PC-9 (cell line): ENCODE results near the gene SHISA6. TPM values are rescaled to one million over a fixed set of nuclear protein-coding genes. Genes with fewer than 3 reads are reported as not detected.

Source experiments
- BruUV-seq: library from RNA; stranded (reverse); fragments of 400-500 nt; replicated peaks from 2 replicates; lab custom pipeline; 2021; lab: Mats Ljungman, UMichigan
- CTCF ChIA-PET: fragments of 300-600 bp; sonication (Branson Sonifier 250); formaldehyde crosslinking; loops from one replicate; lab custom pipeline; 2022; ENCODE audit warnings: antibody characterized with exemption; lab: Charles Lee
- POLR2A ChIA-PET: fragments of 300-600 bp; sonication (Branson Sonifier 250); formaldehyde crosslinking; loops from one replicate; lab custom pipeline; 2022; ENCODE audit warnings: antibody characterized with exemption; ENCODE audit not compliant: unreplicated experiment; lab: Charles Lee
- DNase-seq, 2 experiments: peaks; one replicate each; pipeline versions ENCODE4 v3.0.0 to v3.0.0-alpha.2; 2015 to 2022; ENCODE audit warnings: mixed read lengths in 1 of 2
- H2AFZ ChIP-seq: fragments of 200-600 bp; sonication (generic); 2 replicates; pipeline ENCODE4 v1.8.1; 2017; ENCODE audit warnings: antibody characterized with exemption
- H3F3A ChIP-seq: fragments of 200-600 bp; sonication (generic); 2 replicates; pipeline ENCODE4 v1.8.1; 2017; ENCODE audit warnings: antibody characterized with exemption, mild to moderate bottlenecking, low read depth; ENCODE audit not compliant: insufficient read depth
- H3K27ac ChIP-seq: fragments of 200-600 bp; sonication (generic); 2 replicates; pipeline ENCODE4 v1.6.1; 2016; ENCODE audit warnings: mixed run types
- H3K27me3 ChIP-seq: fragments of 200-600 bp; sonication (generic); 2 replicates; pipeline ENCODE4 v1.6.1; 2016; ENCODE audit warnings: low read depth, mixed run types; ENCODE audit not compliant: insufficient read depth
- H3K36me3 ChIP-seq: fragments of 200-600 bp; sonication (generic); 2 replicates; pipeline ENCODE4 v1.6.1; 2016; ENCODE audit warnings: low read depth, mixed run types
- H3K4me1 ChIP-seq: fragments of 200-600 bp; sonication (generic); replicated peaks from 2 replicates; pipeline ENCODE4 v1.6.1; 2016; ENCODE audit warnings: mixed run types; ENCODE audit not compliant: insufficient read depth
- H3K4me2 ChIP-seq: fragments of 200-600 bp; sonication (generic); 2 replicates; pipeline ENCODE4 v1.6.1; 2017; ENCODE audit warnings: mixed run types
- H3K4me3 ChIP-seq: fragments of 200-600 bp; sonication (generic); 2 replicates; pipeline ENCODE4 v1.6.1; 2016; ENCODE audit warnings: mixed run types
- H3K79me2 ChIP-seq: fragments of 200-600 bp; sonication (generic); 2 replicates; pipeline ENCODE4 v1.6.1; 2017; ENCODE audit warnings: low read depth, mixed run types
- H3K9me2 ChIP-seq: fragments of 200-600 bp; sonication (generic); 2 replicates; pipeline ENCODE4 v1.8.1; 2017; ENCODE audit warnings: mild to moderate bottlenecking; ENCODE audit not compliant: insufficient read depth
- H3K9me3 ChIP-seq: fragments of 200-600 bp; sonication (generic); 2 replicates; pipeline ENCODE4 v1.8.1; 2016; ENCODE audit warnings: low read depth; ENCODE audit not compliant: insufficient read depth
- H4K20me1 ChIP-seq: fragments of 200-600 bp; sonication (generic); 2 replicates; pipeline ENCODE4 v1.8.1; 2017; ENCODE audit not compliant: insufficient read depth
- EZH2 ChIP-seq: fragments of 200-600 bp; sonication (generic); IDR thresholded peaks from 2 replicates; pipeline ENCODE4 v1.8.0; 2017; ENCODE audit warnings: antibody characterized with exemption, low read depth
- intact Hi-C: fragments of 100-400 bp; cut with micrococcal nuclease; formaldehyde crosslinking; loops from one replicate; pipeline ENCODE4 v1.10.0; 2022; ENCODE audit not compliant: unreplicated experiment
- total RNA-seq: library from RNA; stranded (reverse); gene quantifications from 2 replicates; pipeline ENCODE4 v1.2.3, GENCODE V29; 2021
- TF ChIP-seq, protein P1 (sequence below): fragments of 200-600 bp; sonication (generic); conservative IDR thresholded peaks from 2 replicates; pipeline ENCODE4 v1.6.1; 2017; ENCODE audit warnings: mixed run types, antibody characterized with exemption, mild to moderate bottlenecking, moderate library complexity

The SHISA6 gene
- total RNA-seq, 1 experiment from 2014 or later = not detected

DNA sequence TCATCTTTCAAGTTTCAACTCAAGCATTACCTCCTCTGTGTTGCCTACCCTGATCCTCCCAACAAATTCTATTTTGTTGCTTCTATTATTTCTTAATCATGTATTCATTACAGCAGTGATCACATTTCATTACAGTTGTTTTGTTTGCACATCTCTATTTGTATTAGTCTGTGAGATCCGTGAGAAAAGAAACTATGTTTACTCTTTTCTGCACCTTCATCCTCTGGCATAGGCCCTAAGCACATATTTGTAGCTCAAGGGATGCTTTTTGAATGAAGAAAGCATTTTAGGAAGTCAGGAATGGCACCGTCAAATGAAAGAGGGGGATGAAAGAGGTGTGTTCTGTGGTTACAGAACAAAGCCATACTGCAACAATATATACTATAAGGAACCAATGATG lies 110.5 kb downstream of the SHISA6 start:
- H3K4me2 ChIP-seq = no peak overlapping the region
- no peaks in the 10 kb centered on the region for H3K9me3 ChIP-seq
- H3K27ac ChIP-seq = no peak overlapping the region
- BruUV-seq = no TSS peak
- no peaks in the 10 kb centered on the region for H3K36me3 ChIP-seq
- TF ChIP-seq, protein P1, sequence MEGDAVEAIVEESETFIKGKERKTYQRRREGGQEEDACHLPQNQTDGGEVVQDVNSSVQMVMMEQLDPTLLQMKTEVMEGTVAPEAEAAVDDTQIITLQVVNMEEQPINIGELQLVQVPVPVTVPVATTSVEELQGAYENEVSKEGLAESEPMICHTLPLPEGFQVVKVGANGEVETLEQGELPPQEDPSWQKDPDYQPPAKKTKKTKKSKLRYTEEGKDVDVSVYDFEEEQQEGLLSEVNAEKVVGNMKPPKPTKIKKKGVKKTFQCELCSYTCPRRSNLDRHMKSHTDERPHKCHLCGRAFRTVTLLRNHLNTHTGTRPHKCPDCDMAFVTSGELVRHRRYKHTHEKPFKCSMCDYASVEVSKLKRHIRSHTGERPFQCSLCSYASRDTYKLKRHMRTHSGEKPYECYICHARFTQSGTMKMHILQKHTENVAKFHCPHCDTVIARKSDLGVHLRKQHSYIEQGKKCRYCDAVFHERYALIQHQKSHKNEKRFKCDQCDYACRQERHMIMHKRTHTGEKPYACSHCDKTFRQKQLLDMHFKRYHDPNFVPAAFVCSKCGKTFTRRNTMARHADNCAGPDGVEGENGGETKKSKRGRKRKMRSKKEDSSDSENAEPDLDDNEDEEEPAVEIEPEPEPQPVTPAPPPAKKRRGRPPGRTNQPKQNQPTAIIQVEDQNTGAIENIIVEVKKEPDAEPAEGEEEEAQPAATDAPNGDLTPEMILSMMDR = no peak
- TF ChIP-seq EZH2 = no peak
- no peaks in the 10 kb centered on the region for H3K9me2 ChIP-seq
- H3K4me1 ChIP-seq = no peaks in the 10 kb centered on the region
- POLR2A ChIA-PET = no interaction called here
- H2AFZ ChIP-seq = no peak overlapping the region
- no peaks in the 10 kb centered on the region for H4K20me1 ChIP-seq
- no peak for DNase-seq
- no peaks in the 10 kb centered on the region for H3F3A ChIP-seq
- H3K4me3 ChIP-seq = no peak overlapping the region
- intact Hi-C loops = no loop called here
- H3K27me3 ChIP-seq = peaks cover 2% of the 10 kb centered on the region; the same call in 1 of the 2 replicates
- CTCF ChIA-PET = no interaction called here
- H3K79me2 ChIP-seq = no peaks in the 10 kb centered on the region

DNA sequence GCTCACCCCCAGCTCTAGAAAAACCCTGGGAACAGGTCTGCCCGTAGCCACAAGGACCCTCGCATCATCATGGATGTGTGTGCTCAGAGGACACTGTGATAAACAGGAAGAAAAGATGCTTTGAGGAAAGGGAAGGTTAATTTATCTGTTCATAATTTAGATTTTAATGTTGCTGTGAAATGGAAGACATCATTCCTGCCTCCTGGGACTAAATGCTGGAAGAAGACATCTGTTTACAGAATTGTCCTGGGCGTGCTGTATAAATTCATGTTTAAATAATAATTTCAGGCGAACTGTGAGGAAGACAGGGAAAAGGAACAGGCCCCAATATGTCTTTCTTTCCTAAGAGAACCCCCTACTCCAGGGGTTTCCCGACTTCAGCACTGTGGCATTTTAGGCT lies 112.6 kb downstream of the SHISA6 start:
- Histone ChIP-seq H3K4me2 (no peak overlapping the region), H3K4me3 (no peak overlapping the region), H2AFZ (no peak overlapping the region), H4K20me1 (no peaks in the 10 kb centered on the region), H3K36me3 (no peaks in the 10 kb centered on the region), H3K79me2 (no peaks in the 10 kb centered on the region), H3K9me2 (no peaks in the 10 kb centered on the region), H3K27me3 (peaks cover 2% of the 10 kb centered on the region; the same call in 1 of the 2 replicates), H3K27ac (no peak overlapping the region), H3K4me1 (no peaks in the 10 kb centered on the region), H3F3A (no peaks in the 10 kb centered on the region), H3K9me3 (no peaks in the 10 kb centered on the region)
- ChIA-PET CTCF (no interaction called here), POLR2A (no interaction called here)
- TF ChIP-seq EZH2 = no peak
- TF ChIP-seq, protein P1 = no peak
- intact Hi-C loops = no loop called here
- DNase-seq = no peak
- BruUV-seq = no TSS peak

DNA sequence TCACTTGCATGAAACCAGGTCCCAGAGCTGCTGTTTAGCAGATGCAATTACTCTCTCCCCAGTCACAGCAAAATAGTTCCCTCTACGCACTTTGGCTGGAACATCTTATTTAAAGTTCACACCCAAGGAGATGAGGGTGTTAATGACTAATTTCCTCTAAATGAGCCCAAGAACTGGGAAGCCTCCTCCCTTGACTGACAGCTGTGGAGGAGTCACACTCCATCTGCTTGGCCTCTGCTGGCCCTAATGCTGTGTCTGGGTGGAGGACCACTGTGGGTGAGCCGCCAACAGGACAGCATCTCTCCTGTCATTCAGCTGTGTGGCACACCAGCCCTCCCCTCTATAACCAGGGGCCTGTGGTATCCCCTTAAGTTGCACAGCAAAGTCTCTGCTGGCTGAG lies 115.4 kb downstream of the SHISA6 start:
- no peaks in the 10 kb centered on the region for H4K20me1 ChIP-seq
- H3K9me3 ChIP-seq = no peaks in the 10 kb centered on the region
- H3F3A ChIP-seq = no peaks in the 10 kb centered on the region
- no peaks in the 10 kb centered on the region for H3K4me1 ChIP-seq
- ChIA-PET CTCF (no interaction called here), POLR2A (no interaction called here)
- no peak for TF ChIP-seq EZH2
- TF ChIP-seq, protein P1 = no peak
- intact Hi-C loops = no loop called here
- DNase-seq = no peak
- 0 out of 2 replicates have a peak, but pooled peaks cover 2% of the 10 kb centered on the region for H3K27me3 ChIP-seq
- H3K79me2 ChIP-seq = no peaks in the 10 kb centered on the region
- no peak overlapping the region for H2AFZ ChIP-seq
- H3K4me3 ChIP-seq = no peak overlapping the region
- no peak overlapping the region for H3K4me2 ChIP-seq
- BruUV-seq = no TSS peak
- H3K36me3 ChIP-seq = no peaks in the 10 kb centered on the region
- H3K9me2 ChIP-seq = no peaks in the 10 kb centered on the region
- H3K27ac ChIP-seq = no peak overlapping the region
